ENCODE data around the gene DERA.
"Not testable (repeated sequence)": the region's sequence is repeated elsewhere in the genome, so short reads cannot be mapped to it uniquely, and the experiment has no call there.

DERA gene

DNA sequence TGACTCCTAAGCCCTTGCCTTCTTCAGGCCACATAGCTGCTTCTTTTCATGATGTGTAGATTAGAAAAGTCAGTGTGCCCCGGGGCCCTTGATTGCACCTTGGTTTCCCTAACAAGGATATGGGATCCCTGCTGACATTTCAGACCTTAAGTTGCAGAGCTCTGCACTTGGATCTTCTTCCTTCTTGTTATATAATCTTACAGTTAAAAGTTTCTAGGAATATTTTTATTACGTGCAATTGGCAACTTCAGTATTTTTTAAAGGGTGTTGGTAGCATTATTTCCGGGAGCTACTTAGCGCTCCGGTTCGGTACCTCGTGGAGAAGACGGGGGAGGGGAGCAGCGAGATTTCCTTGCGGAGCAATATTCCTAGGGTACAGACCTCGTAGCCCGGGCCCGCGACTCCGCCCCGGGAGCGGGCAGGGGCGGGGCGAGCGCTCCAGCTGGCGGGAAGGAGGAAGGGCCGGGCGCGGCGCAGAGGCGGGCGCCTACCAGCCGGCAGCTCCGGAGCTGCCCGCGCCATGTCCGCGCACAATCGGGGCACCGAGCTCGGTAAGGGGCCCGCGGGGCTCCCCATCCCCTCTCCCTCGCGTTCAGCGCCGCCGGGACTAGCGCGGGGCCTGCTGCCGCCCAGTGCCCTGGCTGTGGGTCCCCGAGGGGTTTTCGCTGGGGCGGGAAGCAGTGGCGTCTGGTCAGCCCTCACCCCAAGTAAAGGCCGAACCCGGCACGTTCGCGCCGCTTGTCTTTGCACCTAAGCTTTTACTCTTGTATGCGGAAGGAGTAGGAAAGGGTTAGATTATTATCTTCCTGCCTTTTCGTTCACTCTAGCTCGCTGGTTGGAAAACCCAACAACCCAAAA lies at the start of gene DERA:
Gene DERA, plus strand, starts transcription at position 469 of the 858 bp plus-strand sequence. Its CDS starts 52 bp downstream, at position 521.
- DNase-seq = peak; percentile 94

DNA sequence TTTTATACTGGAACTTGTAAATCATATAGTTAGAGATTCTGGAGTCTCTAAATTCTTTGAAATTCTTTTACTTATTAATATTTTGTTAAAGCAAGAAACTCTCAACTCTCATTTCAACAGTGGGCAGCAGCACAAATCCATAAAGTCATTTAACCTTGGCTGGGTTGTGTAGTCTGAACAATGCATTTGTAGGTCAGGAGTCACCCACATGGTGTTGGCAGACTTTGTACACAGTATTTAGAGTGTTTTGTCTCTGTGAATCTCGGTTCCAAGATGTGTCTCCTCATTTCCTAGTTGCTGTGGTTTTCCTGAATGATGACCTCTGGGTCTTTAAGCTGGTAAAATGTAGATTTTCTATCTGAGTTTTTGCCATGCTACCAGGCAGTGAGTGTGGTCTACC lies 49.7 kb upstream of the DERA start:
- no peak for DNase-seq

DNA sequence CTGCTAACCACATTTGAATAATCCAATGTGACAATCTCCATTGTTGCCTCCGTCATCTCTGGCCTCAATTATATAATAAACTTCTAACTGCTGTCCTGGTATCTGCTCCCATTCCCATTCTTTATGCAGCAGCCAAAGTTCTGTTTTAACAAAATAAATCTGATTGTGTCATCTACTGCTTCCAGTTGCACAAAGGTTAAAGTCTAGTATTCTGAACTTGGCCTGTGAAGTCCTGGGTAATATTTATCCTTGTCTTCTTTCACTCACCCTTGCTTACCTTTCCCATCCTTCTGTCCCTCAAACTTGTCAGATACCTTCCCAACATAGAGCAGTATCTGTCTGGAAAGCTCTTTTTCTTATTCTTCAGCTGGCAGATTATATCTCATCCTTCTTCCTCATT lies 48.3 kb upstream of the DERA start:
- peak; percentile 27 for DNase-seq

DNA sequence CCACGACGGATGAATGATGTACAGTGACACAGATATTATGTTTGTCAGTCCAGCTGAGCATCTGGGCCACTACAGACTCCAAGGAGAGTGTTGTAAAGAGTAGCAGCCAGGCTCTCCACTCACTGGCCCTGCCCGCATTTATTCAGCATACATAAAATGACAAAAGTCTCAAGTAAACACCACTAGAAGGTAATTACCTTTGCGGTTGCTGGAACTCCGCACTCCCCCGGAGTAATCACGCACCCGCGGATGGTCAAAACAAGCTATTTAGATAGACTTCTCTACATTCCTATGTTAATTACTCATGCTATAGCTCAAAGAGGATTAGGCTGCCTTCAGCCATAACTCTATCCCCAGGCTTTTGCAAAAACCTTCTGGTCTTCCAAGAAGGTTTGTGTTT lies 47.8 kb upstream of the DERA start:
- DNase-seq = no peak

DNA sequence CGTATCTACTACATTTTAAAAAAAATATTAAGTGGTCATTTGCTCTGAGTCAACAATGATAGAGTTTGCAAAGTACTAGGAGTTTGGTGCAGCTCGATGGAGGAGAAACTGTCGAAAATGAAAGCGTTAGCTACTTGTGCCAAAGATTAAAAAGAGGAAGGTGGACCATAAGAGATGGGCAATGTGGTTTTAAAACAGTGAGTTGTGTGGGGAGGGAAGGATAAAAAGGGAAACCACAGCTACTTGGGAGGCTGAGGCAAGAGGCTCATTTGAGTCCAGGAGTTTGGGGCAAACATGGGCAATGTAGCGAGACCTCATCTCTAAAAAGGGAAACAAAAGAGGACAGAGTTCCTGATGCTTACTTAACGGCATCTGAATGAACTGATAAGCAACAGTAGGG lies 47.1 kb upstream of the DERA start:
- no peak for DNase-seq

DNA sequence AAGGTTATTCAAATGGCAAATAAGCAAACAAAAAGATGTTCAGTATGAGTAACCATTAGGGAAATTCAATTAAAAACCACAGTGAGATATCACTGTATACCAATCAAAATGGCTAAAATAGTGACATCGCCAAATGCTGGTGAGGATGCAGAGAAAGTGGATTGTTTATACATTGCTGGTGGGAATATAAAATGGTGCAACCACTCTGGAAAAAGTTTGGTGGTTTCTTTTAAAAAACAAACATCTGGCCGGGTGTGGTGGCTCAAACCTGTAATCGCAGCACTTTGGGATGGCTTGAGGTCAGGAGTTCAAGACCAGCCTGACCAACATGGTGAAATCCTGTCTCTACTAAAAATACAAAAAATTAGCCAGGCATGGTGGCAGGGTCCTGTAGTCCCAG lies 42.9 kb upstream of the DERA start:
- DNase-seq = no peak

DNA sequence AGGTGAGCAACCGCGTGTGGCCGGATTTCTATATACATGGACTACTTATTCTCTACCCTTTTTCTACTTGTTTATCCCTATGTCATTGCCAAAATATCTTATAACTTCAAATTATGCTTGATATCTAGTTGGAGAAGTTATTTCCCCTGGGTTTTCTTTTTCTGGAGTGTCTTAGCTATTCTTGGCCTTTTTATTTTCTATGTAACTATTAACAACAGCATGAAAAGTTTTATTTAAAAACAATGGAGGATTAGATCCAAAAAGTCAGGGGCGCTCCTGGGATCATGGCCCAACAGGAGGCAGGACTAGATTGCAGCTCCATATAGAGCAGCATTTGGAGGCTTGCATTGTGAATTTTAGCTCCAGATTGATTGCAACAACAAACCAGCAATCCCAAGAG lies 37.6 kb upstream of the DERA start:
- DNase-seq = no peak

DNA sequence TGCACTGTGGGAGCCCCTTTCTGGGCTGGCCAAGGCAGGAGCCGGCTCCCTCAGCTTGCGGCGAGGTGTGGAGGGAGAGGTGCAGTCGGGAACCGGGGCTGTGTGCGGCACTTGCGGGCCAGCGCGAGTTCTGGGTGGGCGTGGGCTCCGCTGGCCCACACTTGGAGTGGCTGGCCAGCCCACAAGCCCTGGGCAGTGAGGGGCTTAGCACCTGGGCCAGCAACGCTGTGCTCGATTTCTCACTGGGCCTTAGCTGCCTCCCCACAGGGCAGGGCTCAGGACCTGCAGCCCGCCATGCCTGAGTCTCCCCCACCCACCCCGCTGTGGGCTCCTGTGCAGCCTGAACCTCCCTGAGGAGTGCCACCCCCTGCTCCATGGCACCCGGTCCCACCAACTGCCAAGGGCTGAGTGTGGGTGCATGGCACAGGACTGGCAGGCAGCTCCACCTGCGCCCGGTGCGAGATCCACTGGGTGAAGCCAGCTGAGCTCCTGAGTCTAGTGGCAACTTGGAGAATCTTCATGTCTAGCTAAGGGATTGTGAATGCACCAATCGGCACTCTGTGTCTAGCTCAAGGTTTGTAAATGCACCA lies 36.5 kb upstream of the DERA start:
- not testable (repeated sequence) for DNase-seq

DNA sequence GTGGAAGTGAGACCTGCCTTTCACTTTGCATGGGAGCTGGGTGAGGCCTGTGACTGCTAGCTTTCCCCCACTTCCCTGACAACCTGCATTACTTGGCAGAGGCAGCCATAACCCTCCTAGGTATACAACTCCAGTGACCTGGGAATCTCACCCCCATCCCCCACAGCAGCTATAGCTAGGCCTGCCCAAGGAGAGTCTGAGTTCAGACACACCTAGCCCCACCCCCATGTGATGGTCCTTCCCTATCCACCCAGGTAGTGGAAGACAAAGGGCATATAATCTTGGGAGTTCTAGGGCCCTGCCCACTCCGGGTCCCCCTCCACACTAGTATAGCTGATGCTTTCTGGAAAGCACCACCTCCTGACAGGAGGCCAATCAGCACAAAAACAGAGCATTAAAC lies 35.3 kb upstream of the DERA start:
- DNase-seq = no peak

DNA sequence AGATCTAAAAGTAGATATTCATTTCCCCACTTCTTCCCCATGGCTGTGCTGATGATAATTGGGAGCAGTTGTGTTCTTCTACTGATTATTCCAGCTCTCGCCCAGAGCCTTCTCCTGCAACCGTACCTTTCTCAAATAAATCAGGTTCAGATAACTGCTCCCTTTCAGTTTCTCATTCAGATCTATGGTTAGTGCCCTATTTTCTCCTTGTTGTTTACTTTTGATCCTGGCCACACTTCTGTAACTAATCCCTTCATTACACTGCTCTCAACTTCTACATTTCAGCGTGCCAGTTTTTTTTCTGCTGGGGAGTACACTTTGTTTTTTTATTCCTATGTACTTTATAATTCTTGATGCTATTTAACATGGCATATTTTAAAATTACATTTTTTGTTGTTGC lies 31.7 kb upstream of the DERA start:
- no peak for DNase-seq

DNA sequence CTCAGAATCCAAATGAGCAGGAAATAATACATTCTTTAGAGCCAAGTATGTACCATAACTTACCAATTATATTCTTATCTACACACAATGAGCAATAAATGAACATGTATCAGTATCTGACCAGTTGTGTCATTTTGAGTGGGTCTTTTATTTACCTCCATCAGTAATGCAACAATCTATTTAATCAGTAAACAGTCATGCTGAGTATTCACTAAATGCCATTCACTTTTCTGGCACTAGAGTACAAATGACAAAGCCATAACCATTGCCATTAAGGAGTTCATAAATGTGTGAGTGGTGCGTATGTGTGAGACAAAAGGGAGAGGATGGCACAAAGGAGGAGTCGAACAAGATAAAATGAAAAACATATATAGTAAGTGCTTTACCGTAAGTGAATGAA lies 30.4 kb upstream of the DERA start:
- no peak for DNase-seq

DNA sequence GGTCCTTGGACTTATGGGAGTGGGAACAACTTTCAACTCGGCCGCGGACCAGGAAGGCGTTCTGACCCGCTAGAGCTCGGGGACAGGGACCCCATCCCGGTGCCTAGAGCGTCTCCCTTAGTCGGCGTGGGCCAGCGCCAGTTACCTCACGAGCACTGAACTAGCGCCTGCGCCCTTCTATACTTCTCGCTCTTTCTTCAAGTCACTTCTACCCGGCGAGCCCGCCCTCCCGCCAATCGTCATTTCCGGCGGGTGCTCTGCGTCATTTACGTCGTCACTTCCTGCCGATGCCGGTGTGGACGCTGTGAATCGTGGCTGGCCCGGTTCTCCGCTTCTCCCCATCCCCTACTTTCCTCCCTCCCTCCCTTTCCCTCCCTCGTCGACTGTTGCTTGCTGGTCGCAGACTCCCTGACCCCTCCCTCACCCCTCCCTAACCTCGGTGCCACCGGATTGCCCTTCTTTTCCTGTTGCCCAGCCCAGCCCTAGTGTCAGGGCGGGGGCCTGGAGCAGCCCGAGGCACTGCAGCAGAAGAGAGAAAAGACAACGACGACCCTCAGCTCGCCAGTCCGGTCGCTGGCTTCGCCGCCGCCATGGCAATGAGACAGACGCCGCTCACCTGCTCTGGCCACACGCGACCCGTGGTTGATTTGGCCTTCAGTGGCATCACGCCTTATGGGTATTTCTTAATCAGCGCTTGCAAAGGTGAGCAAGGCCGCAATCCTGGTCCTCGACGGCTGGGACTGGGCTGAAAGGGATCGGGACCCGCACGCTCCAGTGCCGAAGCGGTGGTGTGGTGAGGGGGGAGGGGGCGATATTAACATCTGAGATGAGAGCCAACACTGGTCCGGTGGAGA lies 28.8 kb upstream of the DERA start, which contains the start of gene STRAP:
Gene STRAP, plus strand, starts transcription at position 270 of the 854 bp plus-strand sequence. Its CDS starts 321 bp downstream, at position 591.
- DNase-seq = peak; percentile 99

DNA sequence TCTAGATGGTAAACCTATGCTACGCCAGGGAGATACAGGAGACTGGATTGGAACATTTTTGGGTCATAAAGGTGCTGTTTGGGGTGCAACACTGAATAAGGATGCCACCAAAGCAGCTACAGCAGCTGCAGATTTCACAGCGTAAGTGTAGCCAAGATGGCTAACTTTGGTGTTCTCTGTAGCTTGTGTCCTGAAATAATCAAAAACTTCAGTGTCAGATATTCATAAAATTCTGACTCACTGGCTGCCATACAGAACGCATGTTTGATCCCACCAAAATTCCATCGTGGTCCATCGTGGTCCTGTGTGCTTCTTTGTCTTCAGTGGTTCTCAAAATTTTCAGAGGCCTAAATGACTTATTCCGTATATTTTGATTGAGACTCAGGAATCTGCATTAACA lies 27.6 kb upstream of the DERA start:
- DNase-seq = no peak

DNA sequence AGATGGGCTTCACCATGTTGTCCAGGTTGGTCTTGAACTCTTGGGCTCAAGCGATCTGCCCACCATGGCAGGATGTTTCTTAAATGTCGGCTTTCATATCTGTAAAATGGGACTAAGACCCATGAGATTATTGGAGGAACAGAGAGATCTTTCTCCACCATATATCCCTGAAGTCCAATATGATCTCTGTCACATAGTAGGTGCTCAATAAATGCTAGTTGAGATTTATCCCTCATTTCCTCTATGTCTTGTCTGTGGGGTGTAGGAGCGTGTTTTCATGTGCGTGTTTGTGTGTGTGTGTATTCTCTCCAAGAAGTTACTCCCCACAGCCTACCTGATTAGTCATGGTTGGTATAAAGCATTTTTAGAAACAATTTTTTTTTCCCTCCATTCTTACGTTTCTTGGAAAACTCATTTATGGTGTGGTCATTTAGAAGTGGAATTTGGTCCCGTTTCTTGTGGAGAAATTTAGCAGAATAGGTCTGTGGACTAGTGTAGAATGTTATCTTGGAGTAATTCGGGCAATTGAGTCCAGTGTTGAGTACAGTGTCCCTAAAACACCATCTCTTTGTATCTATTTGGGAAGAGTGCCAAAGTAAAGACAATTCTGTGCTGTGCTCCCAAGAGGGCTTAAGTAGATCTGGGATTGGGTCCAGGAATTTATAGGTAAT lies 24.6 kb upstream of the DERA start:
- no peak for DNase-seq

DNA sequence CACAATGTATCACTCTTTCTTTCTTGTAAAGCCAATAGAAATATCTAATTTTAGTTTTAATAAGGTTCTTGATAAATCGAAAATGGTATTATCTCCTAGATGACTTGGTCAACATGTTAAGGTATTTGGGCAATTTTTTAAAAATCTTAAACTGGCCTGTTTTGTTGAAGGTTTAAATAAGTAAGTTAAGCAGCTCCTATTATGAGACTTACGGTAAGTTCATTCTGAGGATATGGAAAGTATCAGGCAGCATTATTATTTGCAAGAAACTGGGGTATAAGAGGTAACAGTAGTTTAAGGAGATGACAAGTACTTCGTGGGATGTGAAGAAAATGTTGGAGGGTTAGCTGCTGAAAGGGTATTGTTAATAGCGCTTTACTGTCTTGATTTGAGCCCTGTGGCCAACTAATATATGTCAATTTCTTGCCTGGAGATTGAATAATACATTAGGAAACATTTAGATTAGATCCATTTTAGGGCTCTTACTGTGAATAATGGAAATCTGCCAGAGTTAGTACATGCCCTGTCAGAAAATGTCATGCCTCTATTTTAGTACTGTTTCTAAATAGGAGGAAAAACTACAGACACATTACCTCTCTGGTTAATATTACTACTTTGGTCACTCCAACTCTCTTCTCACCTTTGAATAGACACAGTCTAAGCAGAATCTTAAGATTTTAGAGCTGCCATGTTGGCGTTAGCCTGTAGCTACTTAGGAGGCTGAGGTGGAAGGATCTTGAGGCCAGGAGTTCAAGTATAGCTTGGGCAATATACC lies 23.9 kb upstream of the DERA start:
- DNase-seq = no peak

DNA sequence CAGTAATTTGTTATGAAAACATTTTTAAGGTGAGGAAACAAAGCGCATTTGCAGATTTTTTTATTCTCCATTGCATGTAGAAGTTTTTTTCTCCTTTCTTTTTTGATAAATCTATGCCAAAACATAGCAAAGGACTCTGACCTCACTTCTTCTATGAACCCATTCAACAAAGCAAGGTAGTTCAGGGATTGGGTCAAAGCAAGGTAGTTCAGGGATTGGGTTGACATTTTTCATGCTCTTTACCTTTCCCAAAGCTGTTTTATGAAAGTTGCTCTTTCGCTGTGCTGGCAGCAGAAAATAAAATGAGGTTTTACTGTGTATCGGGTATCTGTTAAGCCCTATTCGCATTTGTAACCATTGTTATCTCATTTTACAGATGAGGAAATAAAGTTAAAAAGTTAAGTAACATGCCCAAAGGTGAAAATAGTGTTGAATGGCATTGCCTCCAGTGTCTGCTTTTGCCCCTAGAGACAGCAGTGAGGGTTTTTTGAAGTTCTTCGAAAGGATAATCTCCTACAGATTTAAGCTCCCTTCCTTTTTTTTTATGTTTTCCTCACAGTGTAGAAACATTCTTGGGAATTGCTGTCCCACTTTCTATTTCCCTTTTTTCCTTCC lies 18.4 kb upstream of the DERA start:
- DNase-seq = no peak

DNA sequence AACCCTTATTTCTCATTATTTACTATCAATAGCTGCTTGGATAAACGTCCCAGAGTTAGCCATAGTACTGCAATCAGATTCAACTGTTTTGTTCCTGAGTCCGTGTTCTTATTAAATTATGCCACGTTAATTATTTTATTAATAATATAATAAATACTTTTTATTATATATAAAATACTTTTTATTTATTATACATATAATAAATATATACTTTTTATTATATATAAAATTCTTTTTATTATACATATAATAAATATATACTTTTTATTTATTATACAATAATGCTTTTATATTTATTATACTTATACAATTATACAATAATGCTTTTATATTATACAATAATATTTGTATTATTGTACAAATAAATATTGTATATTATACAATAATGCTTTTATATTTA lies 17.9 kb upstream of the DERA start:
- no peak for DNase-seq

DNA sequence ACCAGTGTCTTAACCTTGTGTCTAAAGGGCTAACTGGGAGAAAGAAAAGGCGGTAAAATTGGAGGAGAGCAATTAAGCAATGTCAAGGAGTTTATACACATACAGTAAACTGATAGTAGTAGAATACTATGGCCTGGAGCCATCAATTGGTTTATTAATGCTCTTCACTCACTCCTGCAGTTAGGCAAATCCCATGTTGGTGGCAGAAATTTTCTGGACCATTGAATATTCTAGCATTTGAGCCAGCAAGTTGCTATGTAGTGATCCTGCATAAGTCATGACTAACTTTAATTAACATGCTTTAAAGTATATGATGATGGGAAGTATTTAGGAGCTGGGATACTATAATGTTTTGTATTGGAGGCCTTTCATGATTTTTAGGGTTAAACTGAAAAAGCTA lies 14.3 kb upstream of the DERA start:
- DNase-seq = no peak

DNA sequence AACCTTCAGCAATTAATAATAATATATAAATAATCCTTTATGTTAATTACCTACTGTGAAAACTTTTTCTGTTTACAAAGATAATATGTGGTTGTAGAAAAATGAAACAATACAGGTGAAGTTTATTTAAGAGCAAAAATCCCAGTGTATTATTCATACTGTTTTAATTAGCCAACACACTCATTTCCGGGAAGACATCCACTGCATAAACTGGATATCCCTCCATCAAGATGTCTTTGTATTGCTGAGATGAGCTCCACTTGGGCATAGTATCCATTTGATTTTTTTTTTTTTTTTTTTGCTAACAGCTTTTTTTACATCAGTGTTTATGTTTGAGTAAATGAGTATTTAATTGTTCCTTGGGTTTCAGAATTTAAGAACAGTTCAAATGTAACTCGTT lies 13.7 kb upstream of the DERA start:
- DNase-seq = no peak

DNA sequence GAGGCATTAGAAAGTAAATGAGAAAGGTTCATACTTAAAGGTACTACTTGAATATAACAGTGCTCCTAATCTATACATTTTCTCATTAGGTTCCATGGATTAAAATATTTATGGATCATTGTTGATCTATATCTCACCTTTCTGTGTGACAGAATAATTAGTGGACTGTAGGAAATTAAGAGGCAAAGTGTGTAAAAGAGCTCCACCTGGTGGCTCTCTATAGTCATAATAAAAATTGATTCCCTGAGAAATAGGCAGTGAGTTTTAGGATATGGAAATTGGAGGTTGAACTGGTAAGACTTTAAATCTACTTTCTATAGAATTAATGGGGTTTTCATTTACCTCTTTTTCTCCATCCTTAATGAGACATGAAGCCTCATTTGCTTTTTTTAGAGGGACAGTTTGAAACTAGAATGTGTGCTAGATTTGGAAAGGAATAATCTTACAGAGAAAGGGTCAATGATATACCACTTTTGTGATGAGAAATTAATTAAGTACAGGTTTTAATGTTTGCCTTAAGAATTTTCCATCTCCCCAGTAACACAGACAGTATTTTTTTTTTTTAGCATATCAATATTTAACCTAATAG lies 11.8 kb upstream of the DERA start:
- no peak for DNase-seq

DNA sequence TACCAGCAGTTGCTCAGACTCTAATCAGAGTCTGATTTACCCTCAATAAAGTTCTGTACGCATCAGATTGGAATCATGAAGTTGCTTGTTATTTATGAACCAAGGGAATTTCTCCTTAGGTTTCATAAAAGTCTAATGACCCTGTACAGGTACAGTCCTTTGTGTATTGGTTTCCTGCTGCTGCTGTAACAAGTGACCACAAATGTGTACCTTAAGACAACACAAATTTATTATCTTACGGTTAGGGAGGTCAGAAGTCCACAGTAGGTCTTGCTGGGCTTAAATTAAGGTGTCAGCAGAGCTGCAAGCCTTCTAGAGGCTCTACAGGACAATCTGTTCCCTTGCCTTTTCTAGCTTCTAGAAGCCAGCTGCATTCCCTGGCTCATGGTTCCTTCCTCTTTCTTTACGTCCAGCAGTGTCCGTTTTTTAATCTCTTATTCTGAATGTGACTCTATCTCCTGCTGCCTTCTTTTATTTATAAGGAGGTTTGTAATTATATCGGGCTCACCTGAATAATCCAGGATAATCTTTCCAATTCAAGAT lies 6.7 kb upstream of the DERA start:
- no peak for DNase-seq

All from retina (tissue), 1 donor.